Activated CD4-positive, alpha-beta T cell treated with anti-CD3 and anti-CD28 coated beads for 36 hours (primary cell): ENCODE data around the gene DISP3. TPM values are rescaled to one million over a fixed set of nuclear protein-coding genes. Genes with fewer than 3 reads are reported as not detected.

Experiments used
- ATAC-seq: fragments of 200-7000 bp; cut with Tn5 transposase; one replicate; pipeline ENCODE4 v1.10.0; 2021; ENCODE audit warnings: mild to moderate bottlenecking, moderate library complexity
- CTCF ChIA-PET: fragments of 350-600 bp; sonication (Branson Sonifier 250); formaldehyde crosslinking; loops from one replicate; lab custom pipeline; 2021; ENCODE audit warnings: antibody characterized with exemption; lab: Charles Lee
- POLR2A ChIA-PET: fragments of 350-600 bp; sonication (Branson Sonifier 250); formaldehyde crosslinking; loops from one replicate; lab custom pipeline; 2021; ENCODE audit warnings: antibody characterized with exemption, inconsistent platforms; lab: Charles Lee
- DNase-seq: peaks from one replicate; pipeline ENCODE4 v3.0.0-alpha.2; 2020
- H3K27ac Mint-ChIP-seq: one replicate; pipeline ENCODE4 v1.8.0; 2021; ENCODE audit warnings: mixed read lengths
- H3K27me3 Mint-ChIP-seq: one replicate; pipeline ENCODE4 v1.8.0; 2021; ENCODE audit warnings: mixed read lengths
- H3K36me3 Mint-ChIP-seq: one replicate; pipeline ENCODE4 v1.8.0; 2021; ENCODE audit warnings: low read depth, mixed read lengths
- H3K4me1 Mint-ChIP-seq: one replicate; pipeline ENCODE4 v1.8.0; 2021; ENCODE audit warnings: mixed read lengths
- H3K4me3 Mint-ChIP-seq: one replicate; pipeline ENCODE4 v1.8.0; 2021; ENCODE audit warnings: mild to moderate bottlenecking, moderate library complexity, mixed read lengths
- H3K9me3 Mint-ChIP-seq: one replicate; pipeline ENCODE4 v1.8.0; 2021; ENCODE audit warnings: low read depth, mixed read lengths
- intact Hi-C, 2 experiments: fragments of 100-400 bp; cut with DNase I in 1 of 2; cut with micrococcal nuclease in 1 of 2; formaldehyde crosslinking; loops; one replicate each; pipeline versions ENCODE4 v1.14.2 to v1.15.1; 2022 to 2024; cut with DNase I, micrococcal nuclease
- total RNA-seq, 2 experiments: library from RNA; stranded (reverse); gene quantifications; one replicate each; pipeline ENCODE4 v1.2.3, GENCODE V29; 2021

DISP3 gene
- total RNA-seq, 2 experiments from 2014 or later = 0.55 to 0.58 TPM

- DNase-seq (no peak), ATAC-seq (no peak)
- Mint-ChIP-seq H3K9me3 (no peaks in the 10 kb centered on the region), H3K36me3 (no peaks in the 10 kb centered on the region), H3K27ac (no peak overlapping the region), H3K27me3 (peaks cover 5% of the 10 kb centered on the region), H3K4me1 (no peaks in the 10 kb centered on the region), H3K4me3 (no peak overlapping the region)
- POLR2A ChIA-PET = no interaction called here
- intact Hi-C loops = no loop called here
- CTCF ChIA-PET = no interaction called here
Measured at GRCh38 chr1:11566042-11566850, 87.3 kb downstream of the DISP3 start.

GRCh38 chr1:11567244-11568065 lies 88.5 kb downstream of the DISP3 start:
- Mint-ChIP-seq H3K27ac (no peak overlapping the region), H3K4me1 (no peaks in the 10 kb centered on the region), H3K9me3 (no peaks in the 10 kb centered on the region), H3K4me3 (no peak overlapping the region), H3K36me3 (no peaks in the 10 kb centered on the region), H3K27me3 (peaks cover 5% of the 10 kb centered on the region)
- no peak for DNase-seq
- intact Hi-C loops = no loop called here
- ChIA-PET CTCF (no interaction called here), POLR2A (no interaction called here)
- ATAC-seq = no peak

GRCh38 chr1:11568687-11569086 lies 89.7 kb downstream of the DISP3 start:
- CTCF ChIA-PET = interaction anchor here (3.3 kb wide), 1 partner anchor 9 kb away, joined by 8 read pairs; no protein-coding TSS in a partner anchor
- no peak overlapping the region for H3K27ac Mint-ChIP-seq

GRCh38 chr1:11569551-11569950 lies 90.6 kb downstream of the DISP3 start:
- H3K27ac Mint-ChIP-seq = no peak overlapping the region
- DNase-seq = no peak
- H3K4me1 Mint-ChIP-seq = no peaks in the 10 kb centered on the region
- intact Hi-C loops = no loop called here
- ATAC-seq = no peak
- peaks cover 2% of the 10 kb centered on the region for H3K27me3 Mint-ChIP-seq
- H3K36me3 Mint-ChIP-seq = no peaks in the 10 kb centered on the region
- H3K9me3 Mint-ChIP-seq = no peaks in the 10 kb centered on the region
- ChIA-PET POLR2A (no interaction called here), CTCF (interaction anchor here (3.3 kb wide), 1 partner anchor 10 kb away, joined by 8 read pairs; no protein-coding TSS in a partner anchor)
- no peak overlapping the region for H3K4me3 Mint-ChIP-seq

More at GRCh38 chr1:11568687-11569086, 89.7 kb downstream of the DISP3 start:
- no peak for ATAC-seq
- intact Hi-C loops = no loop called here
- Mint-ChIP-seq H3K27me3 (peaks cover 2% of the 10 kb centered on the region), H3K36me3 (no peaks in the 10 kb centered on the region), H3K9me3 (no peaks in the 10 kb centered on the region), H3K4me1 (no peaks in the 10 kb centered on the region), H3K4me3 (no peak overlapping the region)
- POLR2A ChIA-PET = no interaction called here
- DNase-seq = no peak

GRCh38 chr1:11569954-11570353 lies 91.0 kb downstream of the DISP3 start:
- DNase-seq (no peak), ATAC-seq (no peak)
- H3K4me1 Mint-ChIP-seq = no peaks in the 10 kb centered on the region
- no peaks in the 10 kb centered on the region for H3K9me3 Mint-ChIP-seq
- ChIA-PET CTCF (interaction anchor here (3.3 kb wide), 1 partner anchor 11 kb away, joined by 8 read pairs; no protein-coding TSS in a partner anchor), POLR2A (no interaction called here)
- H3K4me3 Mint-ChIP-seq = no peak overlapping the region
- H3K27me3 Mint-ChIP-seq = peaks cover 2% of the 10 kb centered on the region
- no peak overlapping the region for H3K27ac Mint-ChIP-seq
- intact Hi-C loops = no loop called here
- H3K36me3 Mint-ChIP-seq = no peaks in the 10 kb centered on the region

GRCh38 chr1:11570821-11571380 lies 91.9 kb downstream of the DISP3 start:
- Mint-ChIP-seq H3K4me1 (no peaks in the 10 kb centered on the region), H3K27ac (no peak overlapping the region), H3K4me3 (no peak overlapping the region), H3K27me3 (peaks cover 2% of the 10 kb centered on the region), H3K36me3 (no peaks in the 10 kb centered on the region), H3K9me3 (no peaks in the 10 kb centered on the region)
- intact Hi-C loops = no loop called here
- CTCF ChIA-PET = interaction anchor here (3.3 kb wide), 1 partner anchor 11 kb away, joined by 8 read pairs; no protein-coding TSS in a partner anchor
- POLR2A ChIA-PET = no interaction called here
- DNase-seq = no peak
- no peak for ATAC-seq

- no peak overlapping the region for H3K4me3 Mint-ChIP-seq
- no peaks in the 10 kb centered on the region for H3K4me1 Mint-ChIP-seq
- H3K9me3 Mint-ChIP-seq = no peaks in the 10 kb centered on the region
- intact Hi-C loops = no loop called here
- ChIA-PET CTCF (interaction anchor here (0.6 to 3.3 kb wide), 11 partner anchors 9 to 236 kb away, joined by 3 to 8 read pairs (median 3); no protein-coding TSS in a partner anchor), POLR2A (no interaction called here)
- H3K36me3 Mint-ChIP-seq = no peaks in the 10 kb centered on the region
- no peak overlapping the region for H3K27ac Mint-ChIP-seq
- peaks cover 2% of the 10 kb centered on the region for H3K27me3 Mint-ChIP-seq
- DNase-seq (peak; percentile 59), ATAC-seq (no peak)
Measured at GRCh38 chr1:11571906-11572616, 93.1 kb downstream of the DISP3 start.

GRCh38 chr1:11573116-11573692 lies 94.2 kb downstream of the DISP3 start:
- H3K4me1 Mint-ChIP-seq = no peaks in the 10 kb centered on the region
- no peaks in the 10 kb centered on the region for H3K36me3 Mint-ChIP-seq
- H3K4me3 Mint-ChIP-seq = no peak overlapping the region
- intact Hi-C loops = no loop called here
- POLR2A ChIA-PET = no interaction called here
- CTCF ChIA-PET = interaction anchor here (0.7 to 1.1 kb wide), 4 partner anchors 27 to 166 kb away, joined by 3 to 5 read pairs (median 4); no protein-coding TSS in a partner anchor
- peaks cover 3% of the 10 kb centered on the region for H3K27me3 Mint-ChIP-seq
- DNase-seq (no peak), ATAC-seq (no peak)
- H3K27ac Mint-ChIP-seq = no peak overlapping the region
- no peaks in the 10 kb centered on the region for H3K9me3 Mint-ChIP-seq

GRCh38 chr1:11575553-11575952 lies 96.6 kb downstream of the DISP3 start:
- ChIA-PET POLR2A (no interaction called here), CTCF (no interaction called here)
- ATAC-seq (no peak), DNase-seq (no peak)
- H3K36me3 Mint-ChIP-seq = no peaks in the 10 kb centered on the region
- H3K4me3 Mint-ChIP-seq = no peak overlapping the region
- intact Hi-C loops = no loop called here
- no peaks in the 10 kb centered on the region for H3K4me1 Mint-ChIP-seq
- no peaks in the 10 kb centered on the region for H3K9me3 Mint-ChIP-seq
- H3K27me3 Mint-ChIP-seq = peaks cover 2% of the 10 kb centered on the region
- no peak overlapping the region for H3K27ac Mint-ChIP-seq

GRCh38 chr1:11576109-11576875 lies 97.3 kb downstream of the DISP3 start:
- ATAC-seq = no peak
- H3K36me3 Mint-ChIP-seq = no peaks in the 10 kb centered on the region
- ChIA-PET POLR2A (interaction anchor here (0.6 kb wide), 1 partner anchor 271 kb away, joined by 3 read pairs; the partner anchor contains the start of gene NPPA), CTCF (interaction anchor here (0.6 kb wide), 1 partner anchor 55 kb away, joined by 4 read pairs; no protein-coding TSS in a partner anchor)
- H3K27ac Mint-ChIP-seq = no peak overlapping the region
- H3K4me1 Mint-ChIP-seq = no peaks in the 10 kb centered on the region
- H3K27me3 Mint-ChIP-seq = peaks cover 3% of the 10 kb centered on the region
- intact Hi-C loops = no loop called here
- no peak overlapping the region for H3K4me3 Mint-ChIP-seq
- H3K9me3 Mint-ChIP-seq = no peaks in the 10 kb centered on the region
- DNase-seq = no peak
